SIG-M5 treated with dmso at 0.1 percent for 504 hours (cell line): ENCODE measurements around the gene PROZ.

ENCODE experiments used
- DNase-seq: peaks from one replicate; lab custom pipeline; 2025; ENCODE audit not compliant: unreplicated experiment; lab: John Stamatoyannopoulos, UW

The PROZ gene

GRCh38 chr13:113140677-113141600, 17.5 kb upstream of the PROZ start:
- DNase-seq: no peak

- no peak for DNase-seq
Observed at GRCh38 chr13:113141601-113141970, 16.9 kb upstream of the PROZ start.

GRCh38 chr13:113142876-113143275, 15.6 kb upstream of the PROZ start:
- DNase-seq: no peak

- no peak for DNase-seq
Observed at GRCh38 chr13:113143466-113144254, 14.8 kb upstream of the PROZ start.

GRCh38 chr13:113144255-113144629, 14.2 kb upstream of the PROZ start:
- DNase-seq: no peak

GRCh38 chr13:113145496-113145895, 13.0 kb upstream of the PROZ start:
- no peak for DNase-seq

- no peak for DNase-seq
Observed at GRCh38 chr13:113145911-113146598, 12.4 kb upstream of the PROZ start.

GRCh38 chr13:113146750-113147149, 11.7 kb upstream of the PROZ start:
- no peak for DNase-seq

- DNase-seq: no peak
Observed at GRCh38 chr13:113147206-113147605, 11.2 kb upstream of the PROZ start.

GRCh38 chr13:113148407-113148806, 10.0 kb upstream of the PROZ start:
- DNase-seq: no peak

- DNase-seq: no peak
Observed at GRCh38 chr13:113148940-113149503, 9.4 kb upstream of the PROZ start.

GRCh38 chr13:113149711-113150549, 8.5 kb upstream of the PROZ start:
- no peak for DNase-seq

- no peak for DNase-seq
Observed at GRCh38 chr13:113150550-113151365, 7.7 kb upstream of the PROZ start.

- DNase-seq: no peak
Observed at GRCh38 chr13:113151745-113152690, 6.4 kb upstream of the PROZ start.

- no peak for DNase-seq
Observed at GRCh38 chr13:113152691-113152983, 5.8 kb upstream of the PROZ start.

GRCh38 chr13:113152984-113153809, 5.3 kb upstream of the PROZ start:
- DNase-seq: no peak

- DNase-seq: peak; percentile 50
Observed at GRCh38 chr13:113153810-113154748, 4.4 kb upstream of the PROZ start.
